ENCODE measurements around the gene OR51S1.
"Not testable (repeated sequence)": the region's sequence is repeated elsewhere in the genome, so short reads cannot be mapped to it uniquely, and the experiment has no call there.

OR51S1 gene

GRCh38 chr11:4848908-4849532 lies at the start of gene OR51S1:
OR51S1 (minus strand) TSS chr11:4849208; CDS start chr11:4849208, 0 bp downstream.
- DNase-seq (ENCODE audit: low read depth) = no peak

GRCh38 chr11:4891996-4892640 lies 43.1 kb upstream of the OR51S1 start:
- peak; percentile 71 for DNase-seq (ENCODE audit: low read depth)

GRCh38 chr11:4890279-4890678 lies 41.3 kb upstream of the OR51S1 start:
- no peak for DNase-seq (ENCODE audit: low read depth)

GRCh38 chr11:4887591-4887990 lies 38.6 kb upstream of the OR51S1 start:
- no peak for DNase-seq (ENCODE audit: low read depth)

- DNase-seq (ENCODE audit: low read depth) = no peak
Measured at GRCh38 chr11:4886186-4886585, 37.2 kb upstream of the OR51S1 start.

GRCh38 chr11:4884361-4884760 lies 35.4 kb upstream of the OR51S1 start:
- no peak for DNase-seq (ENCODE audit: low read depth)

GRCh38 chr11:4882543-4882942 lies 33.5 kb upstream of the OR51S1 start:
- no peak for DNase-seq (ENCODE audit: low read depth)

- DNase-seq (ENCODE audit: low read depth) = no peak
Measured at GRCh38 chr11:4881860-4882500, 33.0 kb upstream of the OR51S1 start, which contains the start of gene OR51T1. OR51T1 (plus strand) TSS chr11:4881900; CDS start chr11:4881900, 0 bp downstream.

GRCh38 chr11:4881188-4881587 lies 32.2 kb upstream of the OR51S1 start:
- no peak for DNase-seq (ENCODE audit: low read depth)

- no peak for DNase-seq (ENCODE audit: low read depth)
Measured at GRCh38 chr11:4865855-4866254, 16.8 kb upstream of the OR51S1 start.

- DNase-seq (ENCODE audit: low read depth) = no peak
Measured at GRCh38 chr11:4863876-4864275, 14.9 kb upstream of the OR51S1 start.

- DNase-seq (ENCODE audit: low read depth) = no peak
Measured at GRCh38 chr11:4862447-4863236, 13.6 kb upstream of the OR51S1 start.

- not testable (repeated sequence) for DNase-seq (ENCODE audit: low read depth)
Measured at GRCh38 chr11:4854286-4854685, 5.3 kb upstream of the OR51S1 start.

GRCh38 chr11:4851033-4851432 lies 2.0 kb upstream of the OR51S1 start:
- no peak for DNase-seq (ENCODE audit: low read depth)

- no peak for DNase-seq (ENCODE audit: low read depth)
Measured at GRCh38 chr11:4839851-4840549, 9.0 kb downstream of the OR51S1 start.

GRCh38 chr11:4830909-4831308 lies 18.1 kb downstream of the OR51S1 start:
- DNase-seq (ENCODE audit: low read depth) = no peak

- DNase-seq (ENCODE audit: low read depth) = no peak
Measured at GRCh38 chr11:4830346-4830745, 18.7 kb downstream of the OR51S1 start.

- no peak for DNase-seq (ENCODE audit: low read depth)
Measured at GRCh38 chr11:4826425-4826824, 22.6 kb downstream of the OR51S1 start.

GRCh38 chr11:4825132-4825531 lies 23.9 kb downstream of the OR51S1 start:
- DNase-seq (ENCODE audit: low read depth) = no peak

- DNase-seq (ENCODE audit: low read depth) = no peak
Measured at GRCh38 chr11:4821021-4821420, 28.0 kb downstream of the OR51S1 start, which contains the start of gene OR51F2. OR51F2 (plus strand) TSS chr11:4821321; CDS start chr11:4821422, 101 bp downstream.

GRCh38 chr11:4809246-4809645 lies 39.8 kb downstream of the OR51S1 start:
- DNase-seq (ENCODE audit: low read depth) = no peak

GRCh38 chr11:4808476-4808875 lies 40.5 kb downstream of the OR51S1 start:
- no peak for DNase-seq (ENCODE audit: low read depth)

All from EH (cell line).